ENCODE results near the gene TIMP1. TPM values are rescaled to one million over a fixed set of nuclear protein-coding genes. Genes with fewer than 3 reads are reported as not detected.

Gene TIMP1
- total and polyA plus RNA-seq, 2 donors (not counting 1 experiment from before 2014, with no cell fraction given) = 8.8 to 12.8 TPM

DNA sequence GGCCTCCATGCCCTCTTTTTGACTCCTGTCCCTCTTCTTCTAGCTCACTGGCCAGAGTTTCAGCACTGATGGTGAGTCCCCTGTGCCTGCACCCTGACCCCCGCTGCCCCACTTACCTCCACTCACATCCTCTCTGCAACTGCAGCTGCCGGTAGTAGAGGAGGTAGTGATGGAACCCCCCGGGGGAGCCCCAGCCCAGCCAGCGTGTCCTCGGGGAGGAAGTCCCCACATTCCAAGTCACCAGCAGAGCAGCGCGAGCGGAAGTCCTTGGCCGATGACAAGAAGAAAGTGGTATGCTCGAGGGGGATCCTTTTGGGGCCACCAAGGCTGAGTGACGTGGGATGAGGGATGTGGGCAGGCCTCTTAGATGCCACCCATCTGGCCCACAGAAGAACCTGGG, 15.4 kb upstream of the TIMP1 start:
- intact Hi-C loops (cut with micrococcal nuclease) = no loop called here
- Histone ChIP-seq H3K27me3 (replicated peaks in 1 of 4; ENCODE audit: control extremely low read depth in 1 of 4, control insufficient read depth in 3 of 4, insufficient read depth in 4 of 4, low read length in 3 of 4) (no peaks in the 10 kb centered on the region), H3K4me3 (ENCODE audit: control extremely low read depth in 1 of 5, extremely low read depth in 1 of 5, insufficient read depth in 1 of 5, low read depth in 2 of 5, low read length in 4 of 5) (no peak overlapping the region), H2AFZ (ENCODE audit: insufficient read depth, low read depth, low read length, poor library complexity, severe bottlenecking) (no peak overlapping the region), H3K4me2 (replicated peaks; ENCODE audit: low read depth, low read length, poor library complexity, severe bottlenecking) (peak overlapping the region; percentile 15), H3K9me3 (ENCODE audit: control extremely low read depth in 1 of 3, control insufficient read depth in 2 of 3, insufficient read depth in 1 of 3, low read length in 2 of 3) (no peaks in the 10 kb centered on the region), H3K79me2 (ENCODE audit: control insufficient read depth, insufficient read depth, low read length) (peaks cover 17% of the 10 kb centered on the region), H3K4me1 (ENCODE audit: control insufficient read depth in 2 of 2, insufficient read depth in 2 of 2, low read length in 2 of 2) (peaks cover 11 to 27% of the 10 kb centered on the region in 2 donors), H3K9ac (ENCODE audit: low read length) (no peak overlapping the region), H3K36me3 (replicated peaks in 1 of 2; ENCODE audit: control extremely low read depth in 1 of 2, control insufficient read depth in 1 of 2, extremely low read depth in 1 of 2, insufficient read depth in 2 of 2, low read length in 1 of 2) (peaks cover 0 to 67% of the 10 kb centered on the region in 2 experiments), H4K20me1 (ENCODE audit: control insufficient read depth, insufficient read depth, low read length, poor library complexity, severe bottlenecking) (peaks cover 56% of the 10 kb centered on the region), H3K27ac (ENCODE audit: low read length in 2 of 2) (no peak overlapping the region)
- ATAC-seq (ENCODE audit: low read depth) (peak; percentile 24), DNase-seq (peak; percentile 50)
- TF ChIP-seq, protein P1, sequence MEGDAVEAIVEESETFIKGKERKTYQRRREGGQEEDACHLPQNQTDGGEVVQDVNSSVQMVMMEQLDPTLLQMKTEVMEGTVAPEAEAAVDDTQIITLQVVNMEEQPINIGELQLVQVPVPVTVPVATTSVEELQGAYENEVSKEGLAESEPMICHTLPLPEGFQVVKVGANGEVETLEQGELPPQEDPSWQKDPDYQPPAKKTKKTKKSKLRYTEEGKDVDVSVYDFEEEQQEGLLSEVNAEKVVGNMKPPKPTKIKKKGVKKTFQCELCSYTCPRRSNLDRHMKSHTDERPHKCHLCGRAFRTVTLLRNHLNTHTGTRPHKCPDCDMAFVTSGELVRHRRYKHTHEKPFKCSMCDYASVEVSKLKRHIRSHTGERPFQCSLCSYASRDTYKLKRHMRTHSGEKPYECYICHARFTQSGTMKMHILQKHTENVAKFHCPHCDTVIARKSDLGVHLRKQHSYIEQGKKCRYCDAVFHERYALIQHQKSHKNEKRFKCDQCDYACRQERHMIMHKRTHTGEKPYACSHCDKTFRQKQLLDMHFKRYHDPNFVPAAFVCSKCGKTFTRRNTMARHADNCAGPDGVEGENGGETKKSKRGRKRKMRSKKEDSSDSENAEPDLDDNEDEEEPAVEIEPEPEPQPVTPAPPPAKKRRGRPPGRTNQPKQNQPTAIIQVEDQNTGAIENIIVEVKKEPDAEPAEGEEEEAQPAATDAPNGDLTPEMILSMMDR (IDR thresholded peaks at IDR 0.05) = no peak
- CTCF ChIA-PET = no interaction called here
- peaks cover 24% of the 10 kb centered on the region for H3K4me1 Mint-ChIP-seq
- WGBS (ENCODE audit: insufficient coverage) = 12% methylated on average over 3 of the region's 11 CpGs
- H3K27ac Mint-ChIP-seq = peak overlapping the region; percentile 6
- no peak overlapping the region for H3K4me3 Mint-ChIP-seq
- POLR2A ChIA-PET = no interaction called here
- no peaks in the 10 kb centered on the region for H3K27me3 Mint-ChIP-seq
- no peaks in the 10 kb centered on the region for H3K9me3 Mint-ChIP-seq (ENCODE audit: insufficient read depth)

DNA sequence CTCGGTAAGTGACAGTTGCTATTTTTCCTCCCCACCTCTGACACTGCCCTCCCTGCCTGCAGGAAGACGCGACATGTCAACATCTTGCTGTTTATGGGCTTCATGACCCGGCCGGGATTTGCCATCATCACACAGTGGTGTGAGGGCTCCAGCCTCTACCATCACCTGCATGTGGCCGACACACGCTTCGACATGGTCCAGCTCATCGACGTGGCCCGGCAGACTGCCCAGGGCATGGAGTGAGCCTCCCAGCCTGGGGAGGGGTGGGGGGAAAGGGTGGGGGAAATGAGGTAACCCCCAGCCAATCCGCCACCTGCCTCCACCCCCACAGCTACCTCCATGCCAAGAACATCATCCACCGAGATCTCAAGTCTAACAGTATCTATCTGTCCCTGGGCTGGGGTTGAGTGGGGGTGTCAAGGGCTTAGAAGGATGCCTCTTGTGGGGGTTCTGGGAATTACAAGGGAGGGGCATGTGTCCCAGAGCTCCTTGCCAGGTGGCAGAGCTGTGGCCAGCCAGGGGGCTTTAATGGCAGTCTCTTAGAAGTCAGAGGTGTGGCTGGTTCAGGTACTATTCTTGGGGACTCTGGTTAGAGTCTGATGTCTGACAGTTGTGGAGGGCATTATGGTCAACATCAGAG, 13.5 kb upstream of the TIMP1 start:
- Histone ChIP-seq H3K27me3 (replicated peaks in 1 of 4; ENCODE audit: control extremely low read depth in 1 of 4, control insufficient read depth in 3 of 4, insufficient read depth in 4 of 4, low read length in 3 of 4) (peaks cover 0 to 7% (median 0%) of the 10 kb centered on the region in 4 experiments), H3K79me2 (ENCODE audit: control insufficient read depth, insufficient read depth, low read length) (no peaks in the 10 kb centered on the region), H3K36me3 (replicated peaks in 1 of 2; ENCODE audit: control extremely low read depth in 1 of 2, control insufficient read depth in 1 of 2, extremely low read depth in 1 of 2, insufficient read depth in 2 of 2, low read length in 1 of 2) (peaks cover 0 to 59% of the 10 kb centered on the region in 2 experiments), H4K20me1 (ENCODE audit: control insufficient read depth, insufficient read depth, low read length, poor library complexity, severe bottlenecking) (peaks cover 42% of the 10 kb centered on the region), H3K4me1 (ENCODE audit: control insufficient read depth in 2 of 2, insufficient read depth in 2 of 2, low read length in 2 of 2) (peaks cover 8 to 14% of the 10 kb centered on the region in 2 donors), H3K27ac (ENCODE audit: low read length in 2 of 2) (no peak overlapping the region), H3K9ac (ENCODE audit: low read length) (no peak overlapping the region), H3K4me2 (replicated peaks; ENCODE audit: low read depth, low read length, poor library complexity, severe bottlenecking) (no peak overlapping the region), H3K4me3 (ENCODE audit: control extremely low read depth in 1 of 5, extremely low read depth in 1 of 5, insufficient read depth in 1 of 5, low read depth in 2 of 5, low read length in 4 of 5) (no peak overlapping the region), H2AFZ (ENCODE audit: insufficient read depth, low read depth, low read length, poor library complexity, severe bottlenecking) (no peak overlapping the region), H3K9me3 (ENCODE audit: control extremely low read depth in 1 of 3, control insufficient read depth in 2 of 3, insufficient read depth in 1 of 3, low read length in 2 of 3) (no peaks in the 10 kb centered on the region)
- H3K4me3 Mint-ChIP-seq = no peak overlapping the region
- DNase-seq (peak; percentile 53), ATAC-seq (ENCODE audit: low read depth) (peak; percentile 62)
- H3K9me3 Mint-ChIP-seq (ENCODE audit: insufficient read depth) = no peaks in the 10 kb centered on the region
- POLR2A ChIA-PET = no interaction called here
- no peak overlapping the region for H3K27ac Mint-ChIP-seq
- CTCF ChIA-PET = no interaction called here
- H3K4me1 Mint-ChIP-seq = peaks cover 19% of the 10 kb centered on the region
- no peak for TF ChIP-seq EZH2 (IDR thresholded peaks at IDR 0.05; ENCODE audit: borderline replicate concordance, insufficient read depth, low read depth, low read length, poor library complexity, severe bottlenecking)
- TF ChIP-seq, protein P1 (IDR thresholded peaks at IDR 0.05) = peak; percentile 50
- no CpG with 5 or more reads among the region's 13 CpGs for WGBS (ENCODE audit: insufficient coverage)
- peaks cover 5% of the 10 kb centered on the region for H3K27me3 Mint-ChIP-seq
- intact Hi-C loops (cut with micrococcal nuclease) = no loop called here
